A549 (cell line): ENCODE measurements around the gene ZBTB39.

Experiments
- CHD4 ChIP-seq: fragments of 200-600 bp; sonication (generic); IDR thresholded peaks from 2 replicates; pipeline ENCODE4 v1.6.1; 2016; ENCODE audit warnings: antibody characterized with exemption, mild to moderate bottlenecking, borderline replicate concordance
- EP300 ChIP-seq, 2 experiments: fragments of >200 bp; sonication (Bioruptor Twin); formaldehyde crosslinking; IDR thresholded peaks; 2 replicates in 1 of 2; 3 replicates in 1 of 2; pipeline ENCODE4 v1.6.1; 2016 to 2017
- HDAC2 ChIP-seq: fragments of 200-600 bp; sonication (generic); IDR thresholded peaks from 2 replicates; pipeline ENCODE4 v1.6.1; 2016
- MAZ ChIP-seq: fragments of 150-350 bp; IDR thresholded peaks from 2 replicates; pipeline ENCODE4 v1.6.1; 2014; ENCODE audit warnings: antibody characterized with exemption, low read depth, low read length, borderline replicate concordance
- POLR2A ChIP-seq: IDR thresholded peaks from 2 replicates; pipeline ENCODE4 v1.6.1; 2012; ENCODE audit warnings: mild to moderate bottlenecking, low read length
- RAD21 ChIP-seq, 2 experiments: fragments of >200 bp in 1 of 2; sonication (Bioruptor Twin) in 1 of 2; formaldehyde crosslinking in 1 of 2; IDR thresholded peaks in 1 of 2; conservative IDR thresholded peaks in 1 of 2; 2 replicates in 1 of 2; 3 replicates in 1 of 2; pipeline ENCODE4 v1.6.1; 2012 to 2018; ENCODE audit warnings: inconsistent platforms in 1 of 2
- TF ChIP-seq, protein P1 (sequence below): fragments of 200-600 bp; sonication (generic); IDR thresholded peaks from 2 replicates; pipeline ENCODE4 v1.6.1; 2016; ENCODE audit warnings: antibody characterized with exemption, mild to moderate bottlenecking, moderate library complexity
- TF ChIP-seq, protein P2 (sequence below): fragments of >200 bp; sonication (Bioruptor Twin); formaldehyde crosslinking; IDR thresholded peaks from 3 replicates; pipeline ENCODE4 v1.5.1; 2016
- TF ChIP-seq, protein P3 (sequence below): fragments of 150-350 bp; IDR thresholded peaks from 2 replicates; pipeline ENCODE4 v1.6.1; 2014; ENCODE audit warnings: low read depth, mild to moderate bottlenecking, low read length

DNA sequence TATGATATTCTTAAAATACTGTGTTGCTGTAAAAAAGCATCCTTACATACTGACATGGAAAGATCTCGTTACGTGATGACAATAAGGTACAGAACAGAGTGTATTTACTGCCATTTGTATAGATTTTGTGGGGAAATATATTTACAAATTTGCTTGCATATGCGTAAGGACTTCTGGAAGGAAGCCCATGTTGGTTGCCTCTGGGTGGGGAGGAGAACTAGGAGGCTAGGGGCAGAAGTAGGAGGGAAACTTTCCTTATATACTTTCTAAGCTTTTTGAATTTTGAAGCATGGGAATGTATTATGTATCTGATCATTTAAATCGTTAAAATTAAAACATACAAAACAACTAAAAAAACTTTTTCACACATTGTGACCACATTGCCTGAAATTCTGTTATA is 33.9 kb upstream of the ZBTB39 start:
- TF ChIP-seq CHD4 (no peak), HDAC2 (no peak), RAD21 (conservative IDR thresholded peaks at IDR 0.05 in 1 of 2, IDR thresholded peaks at IDR 0.05 in 1 of 2) (no peak), EP300 (IDR thresholded peaks at IDR 0.05) (no peak), MAZ (no peak), POLR2A (no peak)
- TF ChIP-seq, protein P1, sequence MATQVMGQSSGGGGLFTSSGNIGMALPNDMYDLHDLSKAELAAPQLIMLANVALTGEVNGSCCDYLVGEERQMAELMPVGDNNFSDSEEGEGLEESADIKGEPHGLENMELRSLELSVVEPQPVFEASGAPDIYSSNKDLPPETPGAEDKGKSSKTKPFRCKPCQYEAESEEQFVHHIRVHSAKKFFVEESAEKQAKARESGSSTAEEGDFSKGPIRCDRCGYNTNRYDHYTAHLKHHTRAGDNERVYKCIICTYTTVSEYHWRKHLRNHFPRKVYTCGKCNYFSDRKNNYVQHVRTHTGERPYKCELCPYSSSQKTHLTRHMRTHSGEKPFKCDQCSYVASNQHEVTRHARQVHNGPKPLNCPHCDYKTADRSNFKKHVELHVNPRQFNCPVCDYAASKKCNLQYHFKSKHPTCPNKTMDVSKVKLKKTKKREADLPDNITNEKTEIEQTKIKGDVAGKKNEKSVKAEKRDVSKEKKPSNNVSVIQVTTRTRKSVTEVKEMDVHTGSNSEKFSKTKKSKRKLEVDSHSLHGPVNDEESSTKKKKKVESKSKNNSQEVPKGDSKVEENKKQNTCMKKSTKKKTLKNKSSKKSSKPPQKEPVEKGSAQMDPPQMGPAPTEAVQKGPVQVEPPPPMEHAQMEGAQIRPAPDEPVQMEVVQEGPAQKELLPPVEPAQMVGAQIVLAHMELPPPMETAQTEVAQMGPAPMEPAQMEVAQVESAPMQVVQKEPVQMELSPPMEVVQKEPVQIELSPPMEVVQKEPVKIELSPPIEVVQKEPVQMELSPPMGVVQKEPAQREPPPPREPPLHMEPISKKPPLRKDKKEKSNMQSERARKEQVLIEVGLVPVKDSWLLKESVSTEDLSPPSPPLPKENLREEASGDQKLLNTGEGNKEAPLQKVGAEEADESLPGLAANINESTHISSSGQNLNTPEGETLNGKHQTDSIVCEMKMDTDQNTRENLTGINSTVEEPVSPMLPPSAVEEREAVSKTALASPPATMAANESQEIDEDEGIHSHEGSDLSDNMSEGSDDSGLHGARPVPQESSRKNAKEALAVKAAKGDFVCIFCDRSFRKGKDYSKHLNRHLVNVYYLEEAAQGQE: no peak
- TF ChIP-seq, protein P2, sequence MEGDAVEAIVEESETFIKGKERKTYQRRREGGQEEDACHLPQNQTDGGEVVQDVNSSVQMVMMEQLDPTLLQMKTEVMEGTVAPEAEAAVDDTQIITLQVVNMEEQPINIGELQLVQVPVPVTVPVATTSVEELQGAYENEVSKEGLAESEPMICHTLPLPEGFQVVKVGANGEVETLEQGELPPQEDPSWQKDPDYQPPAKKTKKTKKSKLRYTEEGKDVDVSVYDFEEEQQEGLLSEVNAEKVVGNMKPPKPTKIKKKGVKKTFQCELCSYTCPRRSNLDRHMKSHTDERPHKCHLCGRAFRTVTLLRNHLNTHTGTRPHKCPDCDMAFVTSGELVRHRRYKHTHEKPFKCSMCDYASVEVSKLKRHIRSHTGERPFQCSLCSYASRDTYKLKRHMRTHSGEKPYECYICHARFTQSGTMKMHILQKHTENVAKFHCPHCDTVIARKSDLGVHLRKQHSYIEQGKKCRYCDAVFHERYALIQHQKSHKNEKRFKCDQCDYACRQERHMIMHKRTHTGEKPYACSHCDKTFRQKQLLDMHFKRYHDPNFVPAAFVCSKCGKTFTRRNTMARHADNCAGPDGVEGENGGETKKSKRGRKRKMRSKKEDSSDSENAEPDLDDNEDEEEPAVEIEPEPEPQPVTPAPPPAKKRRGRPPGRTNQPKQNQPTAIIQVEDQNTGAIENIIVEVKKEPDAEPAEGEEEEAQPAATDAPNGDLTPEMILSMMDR: no peak
- TF ChIP-seq, protein P3, sequence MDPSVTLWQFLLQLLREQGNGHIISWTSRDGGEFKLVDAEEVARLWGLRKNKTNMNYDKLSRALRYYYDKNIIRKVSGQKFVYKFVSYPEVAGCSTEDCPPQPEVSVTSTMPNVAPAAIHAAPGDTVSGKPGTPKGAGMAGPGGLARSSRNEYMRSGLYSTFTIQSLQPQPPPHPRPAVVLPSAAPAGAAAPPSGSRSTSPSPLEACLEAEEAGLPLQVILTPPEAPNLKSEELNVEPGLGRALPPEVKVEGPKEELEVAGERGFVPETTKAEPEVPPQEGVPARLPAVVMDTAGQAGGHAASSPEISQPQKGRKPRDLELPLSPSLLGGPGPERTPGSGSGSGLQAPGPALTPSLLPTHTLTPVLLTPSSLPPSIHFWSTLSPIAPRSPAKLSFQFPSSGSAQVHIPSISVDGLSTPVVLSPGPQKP: no peak
